CD4-positive, alpha-beta T cell (primary cell): ENCODE measurements around the gene CCDC27. TPM values are rescaled to one million over a fixed set of nuclear protein-coding genes. Genes with fewer than 3 reads are reported as not detected.

Source experiments
- ATAC-seq: fragments of 200-7000 bp; cut with Tn5 transposase; one replicate; pipeline ENCODE4 v1.10.0; 2022; ENCODE audit warnings: mild to moderate bottlenecking; ENCODE audit not compliant: poor library complexity
- CTCF ChIA-PET: fragments of 350-600 bp; sonication (Branson Sonifier 250); formaldehyde crosslinking; loops from one replicate; lab custom pipeline; 2021; ENCODE audit warnings: antibody characterized with exemption, inconsistent platforms; lab: Charles Lee
- POLR2A ChIA-PET: fragments of 350-600 bp; sonication (Branson Sonifier 250); formaldehyde crosslinking; loops from one replicate; lab custom pipeline; 2021; ENCODE audit warnings: antibody characterized with exemption, inconsistent platforms; lab: Charles Lee
- DNase-seq, 14 experiments: peaks; one replicate each; pipeline ENCODE4 v3.0.0-alpha.2; 2013 to 2020; ENCODE audit warnings: mixed read lengths in 2 of 14
- H3K27ac ChIP-seq, 2 donors: one replicate each; pipeline versions ENCODE4 v1.5.1 to v1.7.0; 2013; ENCODE audit warnings: low read length in 2 of 2, low read depth in 1 of 2, mild to moderate bottlenecking in 1 of 2
- H3K27me3 ChIP-seq, 2 experiments: 1 replicate in 1 of 2; 2 replicates in 1 of 2; pipeline versions ENCODE4 v1.6.1 to v1.7.0; 2013; ENCODE audit warnings: low read length in 2 of 2, control low read depth in 1 of 2, mild to moderate bottlenecking in 1 of 2, moderate library complexity in 1 of 2; ENCODE audit not compliant: insufficient read depth in 2 of 2, control insufficient read depth in 1 of 2
- H3K36me3 ChIP-seq: one replicate; pipeline ENCODE4 v1.6.1; 2013; ENCODE audit warnings: low read length, control low read depth; ENCODE audit not compliant: insufficient read depth
- H3K4me1 ChIP-seq: one replicate; pipeline ENCODE4 v1.6.1; 2013; ENCODE audit warnings: low read length, control low read depth; ENCODE audit not compliant: insufficient read depth
- H3K4me3 ChIP-seq: one replicate; pipeline ENCODE4 v1.5.1; 2013; ENCODE audit warnings: mild to moderate bottlenecking, low read length, moderate library complexity
- H3K9me3 ChIP-seq, 2 experiments: 1 replicate in 1 of 2; 2 replicates in 1 of 2; pipeline versions ENCODE4 v1.6.1 to v1.7.0; 2013; ENCODE audit warnings: low read length in 2 of 2, mild to moderate bottlenecking in 2 of 2, control low read depth in 1 of 2, moderate library complexity in 1 of 2; ENCODE audit not compliant: control insufficient read depth in 1 of 2, insufficient read depth in 1 of 2
- H3K27ac Mint-ChIP-seq: one replicate; pipeline ENCODE4 v1.8.0; 2020; ENCODE audit warnings: mixed read lengths
- H3K27me3 Mint-ChIP-seq: one replicate; pipeline ENCODE4 v1.8.0; 2021; ENCODE audit warnings: mixed read lengths
- H3K36me3 Mint-ChIP-seq: one replicate; pipeline ENCODE4 v1.8.0; 2021; ENCODE audit warnings: low read depth, mixed read lengths
- H3K4me1 Mint-ChIP-seq: one replicate; pipeline ENCODE4 v1.8.0; 2021; ENCODE audit warnings: low read depth, mixed read lengths
- H3K4me3 Mint-ChIP-seq: one replicate; pipeline ENCODE4 v1.8.0; 2020; ENCODE audit warnings: mild to moderate bottlenecking, mixed read lengths
- H3K9me3 Mint-ChIP-seq: one replicate; pipeline ENCODE4 v1.8.0; 2020; ENCODE audit warnings: mixed read lengths
- CTCF ChIP-seq: fragments of 200-600 bp; IDR thresholded peaks from one replicate; pipeline ENCODE4 v1.8.0; 2022; ENCODE audit warnings: antibody characterized with exemption, mild to moderate bottlenecking
- intact Hi-C, 2 experiments: fragments of 100-400 bp; cut with DNase I in 1 of 2; cut with micrococcal nuclease in 1 of 2; formaldehyde crosslinking; loops; one replicate each; pipeline versions ENCODE4 v1.15.1 to v1.9.0; 2023 to 2025; cut with DNase I, micrococcal nuclease
- total RNA-seq, 174 experiments: library from RNA in 2 of 174; stranded (reverse) in 2 of 174; gene quantifications; one replicate each; pipeline ENCODE4 v1.2.3 and lab custom pipeline; 2021 to 2026

Gene CCDC27
- total RNA-seq, 2 experiments from 2014 or later: not detected

- Mint-ChIP-seq H3K4me1 (peaks cover 5% of the 10 kb centered on the region), H3K9me3 (no peaks in the 10 kb centered on the region), H3K36me3 (no peaks in the 10 kb centered on the region), H3K27ac (no peak overlapping the region), H3K4me3 (peak overlapping the region; percentile 80), H3K27me3 (peaks cover 5% of the 10 kb centered on the region)
- CTCF ChIA-PET: no interaction called here
- intact Hi-C loops: loop anchor here in 1 of 2 experiments (1.0 to 10.0 kb wide), 3 partner anchors 24 to 1247 kb away; partner anchors contain the start of genes LRRC47 and PANK4
- peaks cover 33% of the 10 kb centered on the region for H3K4me1 ChIP-seq
- no peaks in the 10 kb centered on the region for H3K36me3 ChIP-seq
- peak overlapping the region; percentile 55 for H3K4me3 ChIP-seq
- POLR2A ChIA-PET: no interaction called here
- peak; percentile 73 to 97 (median 88) for DNase-seq
- no peaks in the 10 kb centered on the region for H3K9me3 ChIP-seq
- TF ChIP-seq CTCF: no peak
- no peak overlapping the region for H3K27ac ChIP-seq
- H3K27me3 ChIP-seq: no peaks in the 10 kb centered on the region
- peak; percentile 77 for ATAC-seq
Observed at GRCh38 chr1:3772027-3772714, 19.9 kb downstream of the CCDC27 start.

- Mint-ChIP-seq H3K4me1 (peaks cover 5% of the 10 kb centered on the region), H3K27ac (peak within 1 kb of the TSS; percentile 39), H3K36me3 (no peaks in the 10 kb centered on the region), H3K9me3 (no peaks in the 10 kb centered on the region), H3K27me3 (no peaks in the 10 kb centered on the region), H3K4me3 (peak within 1 kb of the TSS; percentile 80)
- CTCF ChIA-PET: no interaction called here
- peak in 2 of 14 experiments; percentile 32 to 48 for DNase-seq
- H3K27me3 ChIP-seq: no peaks in the 10 kb centered on the region
- peaks cover 33% of the 10 kb centered on the region for H3K4me1 ChIP-seq
- no peak for ATAC-seq
- H3K9me3 ChIP-seq: no peaks in the 10 kb centered on the region
- H3K36me3 ChIP-seq: no peaks in the 10 kb centered on the region
- POLR2A ChIA-PET: interaction anchor here (1.7 kb wide), 1 partner anchor 23 kb away, joined by 7 read pairs; the partner anchor contains the start of gene LRRC47
- H3K4me3 ChIP-seq: peak within 1 kb of the TSS; percentile 55
- TF ChIP-seq CTCF: no peak
- peak within 1 kb of the TSS in 1 of 2 donors; percentile 7 for H3K27ac ChIP-seq
- intact Hi-C loops: loop anchor here in 1 of 2 experiments (1.0 to 10.0 kb wide), 3 partner anchors 23 to 1248 kb away; partner anchors contain the start of genes LRRC47 and PANK4
Observed at GRCh38 chr1:3772715-3773571, 20.7 kb downstream of the CCDC27 start, which contains the start of gene SMIM1. Gene SMIM1, plus strand, starts transcription at chr1:3772749. Its CDS starts 2,625 bp downstream, at chr1:3775374.

- ChIA-PET CTCF (no interaction called here), POLR2A (interaction anchor here (1.7 kb wide), 1 partner anchor 22 kb away, joined by 7 read pairs; the partner anchor contains the start of gene LRRC47)
- ATAC-seq: no peak
- Mint-ChIP-seq H3K27ac (no peak overlapping the region), H3K9me3 (no peaks in the 10 kb centered on the region), H3K4me3 (peak overlapping the region; percentile 56), H3K27me3 (no peaks in the 10 kb centered on the region), H3K4me1 (peaks cover 5% of the 10 kb centered on the region), H3K36me3 (no peaks in the 10 kb centered on the region)
- Histone ChIP-seq H3K4me1 (peaks cover 33% of the 10 kb centered on the region), H3K9me3 (no peaks in the 10 kb centered on the region), H3K27me3 (no peaks in the 10 kb centered on the region), H3K27ac (no peak overlapping the region), H3K4me3 (no peak overlapping the region), H3K36me3 (peaks cover under 1% of the 10 kb centered on the region)
- no peak for TF ChIP-seq CTCF
- intact Hi-C loops: loop anchor here in 1 of 2 experiments (2.0 to 10.0 kb wide), 2 partner anchors 27 to 1249 kb away; partner anchors contain the start of gene PANK4
- peak in 1 of 14 experiments; percentile 20 for DNase-seq
Observed at GRCh38 chr1:3773572-3774275, 21.5 kb downstream of the CCDC27 start.
